GM21360 (cell line): ENCODE results near the gene CASP6.
"Not testable (repeated sequence)": the region's sequence is repeated elsewhere in the genome, so short reads cannot be mapped to it uniquely, and the experiment has no call there.

Experiments used
- ATAC-seq: cut with Tn5 transposase; IDR thresholded peaks from one replicate; pipeline ENCODE4 v1.9.1; 2021; ENCODE audit warnings: mild to moderate bottlenecking, moderate library complexity; ENCODE audit not compliant: unreplicated experiment

The CASP6 gene

GRCh38 chr4:109721033-109721432 is 17.8 kb upstream of the CASP6 start:
- ATAC-seq = no peak

GRCh38 chr4:109719604-109720003 is 16.4 kb upstream of the CASP6 start:
- no peak for ATAC-seq

DNA sequence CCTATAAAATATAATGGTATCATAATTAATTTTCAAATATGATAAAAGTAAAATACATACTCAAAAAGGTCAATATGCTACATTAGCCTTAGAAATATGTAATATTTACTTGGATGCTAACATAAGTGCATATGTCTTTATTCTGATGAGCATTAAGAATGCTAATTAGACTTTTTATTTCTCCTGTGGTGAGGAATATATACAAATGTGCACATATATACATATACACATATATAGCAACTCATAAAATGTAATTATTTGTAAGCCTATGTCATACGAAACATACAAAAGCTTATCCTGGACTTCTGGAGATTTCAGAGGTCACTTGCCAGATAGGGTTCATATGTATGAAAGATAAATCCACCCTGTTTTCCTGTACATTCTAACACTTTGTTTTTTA is 15.5 kb upstream of the CASP6 start:
- no peak for ATAC-seq

DNA sequence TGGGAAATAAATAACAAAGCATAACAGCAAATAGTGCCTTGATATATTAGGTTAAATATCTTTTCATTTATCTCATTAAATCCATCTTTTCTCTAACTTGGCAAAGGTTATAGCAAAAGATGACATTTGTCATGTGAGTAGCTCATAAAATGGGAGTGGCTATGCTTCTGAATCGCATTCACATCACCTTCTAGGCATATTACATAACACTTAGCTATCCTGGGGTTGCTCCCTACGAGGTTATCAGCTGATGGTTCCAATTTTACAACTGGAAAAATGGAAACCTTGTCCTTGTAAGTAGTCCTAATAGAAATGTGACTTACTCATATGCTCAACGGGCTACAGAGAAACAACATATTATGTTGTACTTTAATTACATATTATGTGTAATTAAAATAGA is 10.3 kb upstream of the CASP6 start:
- ATAC-seq = no peak

- ATAC-seq = peak; percentile 98
Observed at GRCh38 chr4:109708990-109709389, 5.7 kb upstream of the CASP6 start.

DNA sequence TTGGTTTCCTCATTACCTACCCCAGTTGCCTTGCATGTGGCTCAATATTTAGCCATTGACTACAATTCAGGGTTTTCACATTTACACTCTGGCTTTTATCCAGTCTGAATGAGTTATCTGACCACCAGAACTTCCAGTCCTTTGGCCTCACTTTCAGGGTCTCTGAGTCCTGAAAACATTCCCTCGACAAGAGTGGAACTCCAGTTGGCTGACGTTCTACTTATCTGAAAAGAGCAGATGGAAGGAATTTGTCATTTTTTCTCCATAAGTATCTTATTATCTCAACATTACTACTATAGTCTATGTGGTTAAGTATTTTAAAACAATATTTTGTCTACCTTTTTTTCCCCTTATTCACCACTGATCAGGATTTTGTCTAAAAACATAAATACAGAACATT is 5.2 kb upstream of the CASP6 start:
- no peak for ATAC-seq

DNA sequence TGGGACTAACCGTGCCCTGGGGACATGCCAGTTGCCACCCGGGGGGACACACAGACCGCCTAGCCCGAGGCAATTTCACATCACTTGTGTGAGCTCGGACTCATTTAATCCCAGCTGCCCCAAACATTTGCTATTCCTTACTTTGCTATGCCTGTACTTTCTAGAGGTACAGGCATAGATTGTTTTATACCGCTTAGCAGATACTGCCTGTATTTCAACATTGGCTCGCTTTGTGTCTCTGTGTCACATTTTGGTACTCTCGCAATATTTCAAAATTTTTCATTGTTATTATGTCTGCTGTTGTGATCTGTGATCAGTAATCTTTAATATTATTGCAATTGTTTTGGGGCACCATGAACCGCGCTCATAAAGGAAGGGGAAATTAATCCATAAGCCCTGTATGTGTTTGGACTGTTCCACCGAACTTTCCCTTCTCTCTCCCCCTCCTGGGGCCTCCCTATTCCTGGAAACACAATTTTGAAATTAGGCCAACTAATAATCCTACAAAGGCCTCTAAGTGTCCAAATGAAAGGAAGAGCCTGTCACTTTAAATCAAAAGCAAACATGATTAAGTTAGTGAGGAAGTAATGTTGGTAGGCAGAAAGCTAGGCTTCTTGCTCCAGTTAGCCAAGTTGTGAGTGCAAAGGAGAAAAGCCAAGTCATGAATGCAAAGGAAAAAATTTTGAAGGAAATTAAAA is 568 bp upstream of the CASP6 start:
- ATAC-seq = no peak

DNA sequence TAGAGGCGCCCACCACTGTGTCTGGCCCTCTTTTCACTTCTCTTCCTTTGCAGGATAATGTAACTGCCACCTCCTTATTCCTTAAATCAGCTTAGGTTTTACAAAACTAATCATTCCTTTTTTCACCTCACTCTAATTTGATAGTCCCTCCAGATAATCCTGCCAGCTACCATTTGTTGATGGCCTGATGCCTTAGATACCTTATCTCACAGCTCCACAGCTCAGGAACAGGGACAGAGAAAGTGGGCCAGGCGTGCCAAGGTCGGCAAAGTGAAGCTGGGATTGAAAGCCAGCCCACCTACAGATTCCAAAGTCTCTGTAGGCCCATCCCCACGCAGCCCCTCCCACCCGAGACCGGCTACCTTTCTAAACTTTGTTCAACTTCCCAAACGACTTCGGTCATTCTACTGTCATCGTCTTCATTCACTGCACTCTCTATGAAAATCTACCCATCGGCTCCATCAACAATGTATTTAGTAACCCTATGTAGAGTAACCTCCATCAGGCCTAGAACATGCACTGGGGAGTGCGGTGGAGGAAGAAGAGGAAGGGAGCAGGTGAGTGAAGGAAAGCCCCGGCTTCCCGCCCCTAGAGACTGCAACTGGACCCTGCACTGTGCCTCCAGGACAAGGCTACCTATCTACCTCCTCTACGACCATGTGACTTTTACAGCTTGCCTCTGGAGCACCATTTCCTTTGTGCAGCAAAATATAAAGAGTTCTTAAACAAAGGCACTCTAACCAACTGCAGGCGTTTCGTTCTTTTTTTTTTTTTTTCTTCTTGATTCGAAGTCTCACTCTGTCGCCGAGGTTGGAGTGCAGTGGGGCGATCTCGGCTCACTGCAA is 1.5 kb downstream of the CASP6 start:
- ATAC-seq = no peak

GRCh38 chr4:109699553-109700225 is 3.6 kb downstream of the CASP6 start:
- no peak for ATAC-seq

DNA sequence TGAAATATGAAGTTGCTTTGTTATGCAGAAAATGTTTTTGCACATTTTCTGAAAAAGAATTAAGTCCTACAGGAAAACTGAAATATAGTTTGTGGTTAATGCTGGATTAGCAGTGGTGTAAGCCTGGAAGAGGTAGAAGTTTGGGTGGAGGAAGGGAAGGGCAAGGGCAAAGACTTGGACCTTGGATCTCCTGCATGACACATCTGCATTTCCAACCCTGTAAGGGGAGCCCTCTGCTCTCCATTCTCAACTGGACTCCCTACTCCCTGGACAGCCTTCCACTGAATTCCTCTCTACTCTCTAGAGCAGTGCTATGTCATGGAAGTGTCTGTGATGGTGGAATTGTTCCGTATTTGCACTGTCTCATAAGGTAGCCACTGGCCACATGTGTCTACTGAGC is 4.6 kb downstream of the CASP6 start:
- ATAC-seq = no peak

DNA sequence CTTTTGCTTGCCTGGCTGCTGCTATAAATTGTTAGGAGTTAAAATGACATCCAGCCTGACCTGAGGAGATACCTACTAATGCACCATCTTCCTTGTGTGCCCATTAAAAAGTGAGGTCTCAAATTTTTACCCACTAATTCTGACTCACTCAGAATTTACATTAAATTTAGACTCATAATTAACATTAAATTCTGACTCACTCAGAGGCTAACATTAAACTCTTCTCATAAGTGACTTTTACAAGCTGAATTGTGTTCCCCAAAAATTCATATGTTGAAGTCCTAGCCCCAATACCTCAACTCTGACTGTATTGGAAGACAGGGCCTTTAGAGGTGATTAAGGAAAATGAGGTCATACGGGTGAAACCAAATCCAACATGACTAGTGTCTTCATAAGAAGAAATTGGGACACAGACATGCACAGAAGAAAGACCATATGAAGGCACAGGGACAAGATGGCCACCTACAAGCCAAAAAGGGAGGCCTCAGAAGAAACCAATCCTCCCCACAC is 11.8 kb downstream of the CASP6 start:
- no peak for ATAC-seq

GRCh38 chr4:109690690-109691410 is 12.4 kb downstream of the CASP6 start:
- ATAC-seq = no peak

GRCh38 chr4:109684727-109685126 is 18.5 kb downstream of the CASP6 start:
- ATAC-seq = no peak

GRCh38 chr4:109683621-109684253 is 19.5 kb downstream of the CASP6 start:
- no peak for ATAC-seq

GRCh38 chr4:109682875-109683274 is 20.4 kb downstream of the CASP6 start:
- ATAC-seq = no peak

DNA sequence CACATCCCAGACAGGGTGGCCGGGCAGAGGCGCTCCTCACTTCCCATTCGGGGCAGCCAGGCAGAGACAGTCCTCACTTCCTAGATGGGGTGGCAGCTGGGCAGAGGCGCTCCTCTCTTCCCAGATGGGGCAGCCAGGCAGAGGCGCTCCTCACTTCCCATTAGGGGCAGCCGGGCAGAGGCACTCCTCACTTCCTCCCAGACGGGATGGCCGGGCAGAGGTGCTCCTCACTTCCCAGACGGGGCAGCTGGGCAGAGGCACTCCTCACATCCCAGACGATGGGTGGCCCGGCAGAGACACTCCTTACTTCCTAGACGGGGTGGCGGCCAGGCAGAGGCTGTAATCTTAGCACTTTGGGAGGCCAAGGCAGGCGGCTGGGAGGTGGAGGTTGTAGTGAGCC is 24.3 kb downstream of the CASP6 start:
- not testable (repeated sequence) for ATAC-seq

DNA sequence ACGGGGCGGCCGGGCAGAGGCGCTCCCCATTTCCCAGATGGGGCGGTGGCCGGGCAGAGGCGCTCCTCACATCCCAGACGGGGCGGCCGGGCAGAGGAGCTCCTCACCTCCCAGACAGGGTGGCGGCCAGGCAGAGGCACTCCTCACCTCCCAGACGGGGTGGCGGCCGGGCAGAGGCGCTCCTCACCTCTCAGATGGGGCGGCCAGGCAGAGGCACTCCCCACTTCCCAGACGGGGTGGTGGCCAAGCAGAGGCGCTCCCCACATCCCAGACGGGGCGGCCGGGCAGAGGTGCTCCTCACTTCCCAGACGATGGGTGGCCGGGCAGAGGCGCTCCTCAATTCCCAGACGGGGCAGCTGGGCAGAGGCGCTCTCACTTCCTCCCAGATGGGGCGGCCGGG is 24.8 kb downstream of the CASP6 start:
- ATAC-seq = not testable (repeated sequence)

DNA sequence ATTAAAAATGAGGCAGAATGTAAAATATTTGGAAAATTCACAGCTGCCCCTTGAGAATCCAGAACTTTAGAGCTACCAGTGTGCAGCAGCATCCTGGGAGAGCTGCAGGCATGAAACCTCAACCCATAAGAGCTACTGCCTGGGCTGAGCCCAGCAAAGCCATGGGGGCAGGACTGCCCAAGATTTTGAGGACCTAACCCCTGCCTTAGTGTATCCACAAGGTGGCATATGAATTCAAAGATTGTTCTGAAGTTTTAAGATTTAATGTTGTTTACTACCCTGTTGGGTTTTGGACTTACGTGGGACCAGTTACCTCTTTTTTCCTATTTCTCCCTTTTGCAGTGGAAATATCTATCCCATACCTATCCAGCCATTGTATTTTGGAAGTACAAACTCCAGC is 26.4 kb downstream of the CASP6 start:
- ATAC-seq = no peak

DNA sequence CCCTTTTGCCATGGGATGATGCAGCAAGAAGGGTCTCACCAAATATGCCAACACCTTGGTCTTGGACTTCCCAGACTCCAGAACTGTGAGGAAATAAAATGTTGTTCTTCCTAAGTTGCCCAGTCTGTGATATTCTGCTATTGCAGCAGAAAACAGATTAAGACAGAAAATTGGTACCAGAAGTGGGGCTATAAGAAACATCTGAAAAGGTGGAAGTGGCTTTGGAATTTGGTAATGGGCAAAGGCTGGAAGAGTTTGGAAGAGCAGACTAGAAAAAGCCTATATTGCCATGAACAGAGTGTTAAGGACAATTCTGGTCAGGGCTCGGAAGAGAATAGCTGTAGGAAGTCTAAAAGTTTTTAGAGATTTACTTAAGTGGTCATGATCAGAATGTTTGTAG is 27.4 kb downstream of the CASP6 start:
- no peak for ATAC-seq

GRCh38 chr4:109675181-109675580 is 28.1 kb downstream of the CASP6 start:
- ATAC-seq = no peak

- no peak for ATAC-seq
Observed at GRCh38 chr4:109673303-109673702, 29.9 kb downstream of the CASP6 start.
